IgD-negative memory B cell (primary cell): ENCODE measurements around the gene RXFP2. TPM values are rescaled to one million over a fixed set of nuclear protein-coding genes. Genes with fewer than 3 reads are reported as not detected.

ENCODE experiments used
- H3K27ac Mint-ChIP-seq, 3 donors: one replicate each; pipeline ENCODE4 v1.8.0; 2020 to 2022; ENCODE audit warnings: mild to moderate bottlenecking in 3 of 3, mixed read lengths in 3 of 3, moderate library complexity in 1 of 3
- H3K27me3 Mint-ChIP-seq: one replicate; pipeline ENCODE4 v1.8.0; 2021; ENCODE audit warnings: mixed read lengths
- H3K36me3 Mint-ChIP-seq: one replicate; pipeline ENCODE4 v1.8.0; 2020; ENCODE audit warnings: mild to moderate bottlenecking, mixed read lengths
- H3K4me1 Mint-ChIP-seq, 3 donors: one replicate each; pipeline ENCODE4 v1.8.0; 2020 to 2022; ENCODE audit warnings: mixed read lengths in 3 of 3, mild to moderate bottlenecking in 1 of 3
- H3K4me3 Mint-ChIP-seq, 4 donors: one replicate each; pipeline ENCODE4 v1.8.0; 2020 to 2022; ENCODE audit warnings: mild to moderate bottlenecking in 4 of 4, mixed read lengths in 4 of 4, moderate library complexity in 3 of 4
- H3K9me3 Mint-ChIP-seq, 3 donors: one replicate each; pipeline ENCODE4 v1.8.0; 2020 to 2021; ENCODE audit warnings: mixed read lengths in 3 of 3, mild to moderate bottlenecking in 1 of 3
- polyA plus RNA-seq: library from polyadenylated mRNA; unstranded; fragments of 300-500 nt; fragmentation: Illumina TruSeq; gene quantifications from one replicate; pipeline ENCODE4 v1.2.3, GENCODE V29; 2021

The RXFP2 gene
- polyA plus RNA-seq, 1 donor from 2014 or later: not detected

- no peak overlapping the region for H3K27ac Mint-ChIP-seq
- no peak overlapping the region for H3K4me3 Mint-ChIP-seq
- no peaks in the 10 kb centered on the region for H3K4me1 Mint-ChIP-seq
- H3K27me3 Mint-ChIP-seq: peaks cover 4% of the 10 kb centered on the region
- H3K36me3 Mint-ChIP-seq: no peaks in the 10 kb centered on the region
- H3K9me3 Mint-ChIP-seq: no peaks in the 10 kb centered on the region
These were observed 87.2 kb downstream of the RXFP2 start for GRCh38 chr13:31826521-31826920.

DNA sequence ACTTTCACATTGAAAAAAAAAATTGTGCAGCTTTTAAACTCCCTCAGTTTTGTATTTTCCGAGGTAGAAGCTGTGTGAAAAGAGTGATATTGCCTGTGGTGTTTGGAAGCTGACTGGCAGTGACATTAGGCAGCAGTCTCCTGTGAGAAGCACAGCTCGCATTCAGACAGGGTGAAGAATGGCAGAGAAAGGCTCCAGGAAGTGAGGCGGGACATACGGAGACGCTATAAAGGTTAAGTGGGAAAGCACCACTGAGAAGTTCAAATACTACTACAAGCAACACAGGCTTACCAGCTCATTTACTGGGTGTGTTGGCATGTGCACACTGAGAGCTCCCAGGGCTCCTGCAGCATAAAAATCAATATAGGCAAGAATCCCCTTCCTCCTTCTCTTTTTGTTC lies 88.4 kb downstream of the RXFP2 start:
- no peak overlapping the region for H3K4me3 Mint-ChIP-seq
- no peak overlapping the region for H3K27ac Mint-ChIP-seq
- peaks cover 5% of the 10 kb centered on the region for H3K27me3 Mint-ChIP-seq
- no peaks in the 10 kb centered on the region for H3K9me3 Mint-ChIP-seq
- no peaks in the 10 kb centered on the region for H3K4me1 Mint-ChIP-seq
- H3K36me3 Mint-ChIP-seq: no peaks in the 10 kb centered on the region

GRCh38 chr13:31835932-31836331 lies 96.6 kb downstream of the RXFP2 start:
- Mint-ChIP-seq H3K27ac (no peak overlapping the region), H3K4me1 (no peaks in the 10 kb centered on the region), H3K36me3 (no peaks in the 10 kb centered on the region), H3K27me3 (peaks cover 1% of the 10 kb centered on the region), H3K9me3 (no peaks in the 10 kb centered on the region), H3K4me3 (no peak overlapping the region)

DNA sequence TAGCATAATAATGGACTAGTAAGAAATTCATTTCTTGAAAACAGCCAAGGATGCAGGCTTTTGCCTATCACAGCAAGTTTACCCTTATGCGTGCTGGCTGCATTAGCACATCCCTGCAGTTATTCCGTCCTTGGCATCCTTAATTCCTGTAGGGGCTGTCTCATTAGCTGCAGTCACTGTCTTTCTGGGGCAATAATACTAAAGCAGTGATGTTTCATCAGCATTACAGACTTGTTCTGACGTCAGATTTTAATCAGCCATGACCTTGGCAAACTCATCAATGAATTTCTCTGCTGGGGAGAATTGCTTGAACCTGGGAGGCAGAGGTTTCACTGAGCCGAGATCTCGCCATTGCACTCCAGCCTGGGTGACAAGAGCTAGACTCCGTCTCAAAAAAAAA lies 103.7 kb downstream of the RXFP2 start:
- H3K9me3 Mint-ChIP-seq: no peaks in the 10 kb centered on the region
- H3K36me3 Mint-ChIP-seq: peaks cover 4% of the 10 kb centered on the region
- H3K4me1 Mint-ChIP-seq: peaks cover 3 to 8% (median 8%) of the 10 kb centered on the region in 3 donors
- no peak overlapping the region for H3K27ac Mint-ChIP-seq
- H3K27me3 Mint-ChIP-seq: peaks cover 18% of the 10 kb centered on the region
- H3K4me3 Mint-ChIP-seq: no peak overlapping the region

- H3K9me3 Mint-ChIP-seq: no peaks in the 10 kb centered on the region
- peak overlapping the region; percentile 83 to 95 (median 92) for H3K4me3 Mint-ChIP-seq
- peak overlapping the region in 1 of 3 donors; percentile 27 for H3K27ac Mint-ChIP-seq
- peaks cover 3 to 8% (median 8%) of the 10 kb centered on the region in 3 donors for H3K4me1 Mint-ChIP-seq
- peaks cover 20% of the 10 kb centered on the region for H3K27me3 Mint-ChIP-seq
- peaks cover 4% of the 10 kb centered on the region for H3K36me3 Mint-ChIP-seq
These were observed 107.0 kb downstream of the RXFP2 start for GRCh38 chr13:31846182-31846938.

DNA sequence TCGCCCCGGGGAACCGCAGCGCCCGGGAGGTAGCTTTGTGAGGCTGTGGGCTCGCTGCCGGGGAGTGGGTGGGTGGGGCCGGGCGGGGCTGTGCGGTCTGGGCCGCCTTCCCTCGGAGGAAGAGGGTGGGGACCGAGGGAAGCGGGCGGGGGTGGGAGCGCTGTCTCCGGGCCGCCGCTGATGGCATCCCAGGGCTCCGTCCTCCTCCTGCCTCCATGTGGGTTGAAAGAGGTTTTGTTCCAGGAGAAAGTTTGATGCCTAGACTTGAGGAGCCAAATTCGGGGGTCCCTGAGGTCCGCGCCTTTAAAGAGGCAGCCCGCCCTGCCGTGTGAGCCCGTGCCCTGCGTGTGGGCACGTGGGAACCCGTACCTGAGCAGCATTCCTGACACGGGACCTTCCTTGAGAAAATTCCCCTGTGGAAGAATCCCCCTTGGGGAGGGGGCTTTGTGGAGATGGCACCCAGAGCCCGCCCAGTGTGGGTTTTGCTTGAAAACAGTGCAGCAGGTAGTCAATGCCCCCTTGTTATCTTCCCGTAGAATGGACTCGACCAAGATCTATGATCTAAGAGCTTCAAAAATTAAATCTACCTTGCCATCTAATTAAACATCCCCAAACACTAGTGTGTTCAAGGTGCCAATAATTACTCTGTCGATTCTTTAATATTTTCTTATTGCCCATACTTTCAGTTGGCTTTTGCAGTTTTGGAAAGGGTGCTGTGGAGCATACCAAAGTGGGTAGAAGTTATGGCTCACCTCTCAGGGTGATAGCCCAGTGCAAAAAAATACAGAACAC lies 107.8 kb downstream of the RXFP2 start:
- peaks cover 20% of the 10 kb centered on the region for H3K27me3 Mint-ChIP-seq
- peaks cover 4% of the 10 kb centered on the region for H3K36me3 Mint-ChIP-seq
- no peak overlapping the region for H3K27ac Mint-ChIP-seq
- H3K9me3 Mint-ChIP-seq: no peaks in the 10 kb centered on the region
- H3K4me1 Mint-ChIP-seq: peaks cover 3 to 8% (median 8%) of the 10 kb centered on the region in 3 donors
- H3K4me3 Mint-ChIP-seq: peak overlapping the region; percentile 59 to 85 (median 64)

DNA sequence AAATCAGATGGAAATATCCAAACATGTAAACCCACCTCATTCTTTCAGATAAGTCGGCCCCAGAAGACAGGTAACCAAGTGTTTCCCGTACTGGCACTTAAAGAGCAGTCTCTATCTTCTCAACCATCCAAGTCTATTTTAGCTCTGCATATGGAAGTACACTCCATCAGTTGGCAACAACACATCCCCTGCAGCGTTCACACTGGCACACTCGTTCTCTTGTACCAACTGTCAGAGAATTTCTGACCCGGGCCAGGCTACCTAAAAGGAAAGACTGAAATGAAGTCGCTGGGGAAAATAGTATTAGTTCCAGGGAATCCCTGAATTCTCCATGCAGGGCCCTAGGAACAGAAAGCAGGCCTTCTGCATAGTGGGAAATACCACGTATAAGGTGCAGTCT lies 109.3 kb downstream of the RXFP2 start:
- H3K36me3 Mint-ChIP-seq: no peaks in the 10 kb centered on the region
- H3K4me1 Mint-ChIP-seq: peaks cover 3 to 8% (median 8%) of the 10 kb centered on the region in 3 donors
- peaks cover 16% of the 10 kb centered on the region for H3K27me3 Mint-ChIP-seq
- peak overlapping the region in 2 of 4 donors; percentile 53 to 85 for H3K4me3 Mint-ChIP-seq
- no peaks in the 10 kb centered on the region for H3K9me3 Mint-ChIP-seq
- no peak overlapping the region for H3K27ac Mint-ChIP-seq

GRCh38 chr13:31849206-31849605 lies 109.9 kb downstream of the RXFP2 start:
- no peaks in the 10 kb centered on the region for H3K9me3 Mint-ChIP-seq
- peaks cover 3 to 8% (median 8%) of the 10 kb centered on the region in 3 donors for H3K4me1 Mint-ChIP-seq
- H3K27me3 Mint-ChIP-seq: peaks cover 15% of the 10 kb centered on the region

DNA sequence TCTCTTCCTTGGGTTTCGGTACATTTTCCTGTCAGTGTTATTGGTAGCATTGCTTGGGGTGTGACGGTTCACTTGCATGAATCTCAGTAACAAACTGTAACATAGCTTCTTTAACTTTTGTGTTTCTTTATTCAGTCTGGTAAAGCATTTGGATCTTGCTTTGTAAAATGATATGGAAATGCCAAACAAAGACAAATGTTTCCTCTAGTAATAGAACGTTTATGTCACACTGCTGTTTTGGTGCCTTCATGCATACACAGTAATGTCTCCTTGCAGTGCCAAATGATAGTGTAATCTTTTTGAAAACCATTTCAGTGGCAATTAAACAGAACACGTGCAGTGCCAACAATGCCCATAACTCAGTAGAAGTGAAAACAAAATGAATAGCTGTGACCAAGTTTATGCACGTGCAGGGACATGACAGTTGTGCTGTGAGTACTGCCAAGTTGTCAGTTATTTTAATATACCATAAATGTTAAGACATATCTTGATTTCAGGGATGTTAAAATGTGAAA lies 110.8 kb downstream of the RXFP2 start:
- Mint-ChIP-seq H3K27ac (no peak overlapping the region), H3K36me3 (no peaks in the 10 kb centered on the region), H3K4me1 (peaks cover 3 to 8% (median 8%) of the 10 kb centered on the region in 3 donors), H3K9me3 (no peaks in the 10 kb centered on the region), H3K27me3 (peaks cover 9% of the 10 kb centered on the region), H3K4me3 (peak overlapping the region in 1 of 4 donors; percentile 5)

More at GRCh38 chr13:31849206-31849605, 109.9 kb downstream of the RXFP2 start:
- H3K27ac Mint-ChIP-seq: no peak overlapping the region
- H3K4me3 Mint-ChIP-seq: peak overlapping the region in 1 of 4 donors; percentile 85
- no peaks in the 10 kb centered on the region for H3K36me3 Mint-ChIP-seq

- Mint-ChIP-seq H3K27ac (no peak overlapping the region), H3K36me3 (no peaks in the 10 kb centered on the region)
These were observed 111.9 kb downstream of the RXFP2 start for GRCh38 chr13:31851216-31851615.

More at GRCh38 chr13:31851216-31851615, 111.9 kb downstream of the RXFP2 start:
- H3K9me3 Mint-ChIP-seq: no peaks in the 10 kb centered on the region
- no peak overlapping the region for H3K4me3 Mint-ChIP-seq
- H3K27me3 Mint-ChIP-seq: peaks cover 6% of the 10 kb centered on the region
- H3K4me1 Mint-ChIP-seq: peaks cover 0 to 6% (median 5%) of the 10 kb centered on the region in 3 donors
